B cell (primary cell): ENCODE data around the gene LELP1. TPM values are rescaled to one million over a fixed set of nuclear protein-coding genes. Genes with fewer than 3 reads are reported as not detected.

ENCODE experiments used
- ATAC-seq: fragments of 200-7000 bp; cut with Tn5 transposase; one replicate; pipeline ENCODE4 v1.10.0; 2021; ENCODE audit warnings: low read depth, mild to moderate bottlenecking, moderate number of reproducible peaks, moderate library complexity
- CTCF ChIA-PET: fragments of 350-600 bp; sonication (Branson Sonifier 250); formaldehyde crosslinking; loops from one replicate; lab custom pipeline; 2021; ENCODE audit warnings: antibody characterized with exemption, inconsistent platforms; lab: Charles Lee
- POLR2A ChIA-PET: fragments of 350-600 bp; sonication (Branson Sonifier 250); formaldehyde crosslinking; loops from one replicate; lab custom pipeline; 2021; ENCODE audit warnings: antibody characterized with exemption; lab: Charles Lee
- DNase-seq: peaks from one replicate; pipeline ENCODE4 v3.0.0; 2013
- H2AFZ ChIP-seq: 2 replicates; pipeline ENCODE4 v1.6.1; 2012; ENCODE audit warnings: mild to moderate bottlenecking, low read depth, low read length; ENCODE audit not compliant: insufficient read depth, poor library complexity, severe bottlenecking
- H3K27ac ChIP-seq, 2 donors: 1 replicate in 1 of 2; 2 replicates in 1 of 2; pipeline ENCODE4 v1.5.1; 2012 to 2013; ENCODE audit warnings: low read length in 2 of 2, mild to moderate bottlenecking in 2 of 2, moderate library complexity in 1 of 2
- H3K27me3 ChIP-seq, 4 experiments: fragments of 200-600 bp in 1 of 4; sonication (generic) in 1 of 4; replicated peaks in 1 of 4; 1 replicate in 2 of 4; 2 replicates in 2 of 4; pipeline versions ENCODE4 v1.6.1 to v1.7.0; 2013 to 2016; ENCODE audit warnings: low read length in 3 of 4, mild to moderate bottlenecking in 2 of 4, mixed read lengths in 1 of 4, moderate library complexity in 1 of 4; ENCODE audit not compliant: insufficient read depth in 4 of 4, control insufficient read depth in 3 of 4; ENCODE audit errors: control extremely low read depth in 1 of 4
- H3K36me3 ChIP-seq, 2 experiments: replicated peaks in 1 of 2; 1 replicate in 1 of 2; 2 replicates in 1 of 2; pipeline versions ENCODE4 v1.6.1 to v1.7.1; 2013; ENCODE audit warnings: low read length in 1 of 2; ENCODE audit not compliant: insufficient read depth in 2 of 2, control insufficient read depth in 1 of 2; ENCODE audit errors: control extremely low read depth in 1 of 2, extremely low read depth in 1 of 2
- H3K4me1 ChIP-seq, 2 donors: fragments of 200-600 bp in 1 of 2; sonication (generic) in 1 of 2; 1 replicate in 1 of 2; 2 replicates in 1 of 2; pipeline versions ENCODE4 v1.5.1 to v1.6.1; 2013 to 2017; ENCODE audit warnings: low read length in 2 of 2; ENCODE audit not compliant: control insufficient read depth in 2 of 2, insufficient read depth in 2 of 2
- H3K4me2 ChIP-seq: replicated peaks from 2 replicates; pipeline ENCODE3; 2012; ENCODE audit warnings: mild to moderate bottlenecking, low read depth, low read length; ENCODE audit not compliant: poor library complexity, severe bottlenecking
- H3K4me3 ChIP-seq, 5 experiments: fragments of 200-600 bp in 1 of 5; sonication (generic) in 1 of 5; 1 replicate in 3 of 5; 2 replicates in 2 of 5; pipeline versions ENCODE4 v1.5.1 to v1.7.0; 2011 to 2016; ENCODE audit warnings: low read length in 4 of 5, mild to moderate bottlenecking in 4 of 5, low read depth in 2 of 5, control low read depth in 1 of 5, moderate library complexity in 1 of 5; ENCODE audit not compliant: insufficient read depth in 1 of 5; ENCODE audit errors: control extremely low read depth in 1 of 5, extremely low read depth in 1 of 5
- H3K79me2 ChIP-seq: fragments of 200-600 bp; sonication (generic); one replicate; pipeline ENCODE4 v1.6.0; 2016; ENCODE audit warnings: low read length; ENCODE audit not compliant: control insufficient read depth, insufficient read depth
- H3K9ac ChIP-seq: fragments of 200-600 bp; sonication (generic); 2 replicates; pipeline ENCODE4 v1.6.1; 2017; ENCODE audit warnings: mild to moderate bottlenecking, low read length, moderate library complexity
- H3K9me3 ChIP-seq, 3 donors: one replicate each; pipeline versions ENCODE4 v1.6.1 to v1.7.1; 2013; ENCODE audit warnings: low read length in 2 of 3; ENCODE audit not compliant: control insufficient read depth in 2 of 3, insufficient read depth in 1 of 3; ENCODE audit errors: control extremely low read depth in 1 of 3
- H4K20me1 ChIP-seq: 2 replicates; pipeline ENCODE4 v1.6.0; 2012; ENCODE audit warnings: mild to moderate bottlenecking, low read length; ENCODE audit not compliant: insufficient read depth, control insufficient read depth, poor library complexity, severe bottlenecking
- H3K27ac Mint-ChIP-seq: one replicate; pipeline ENCODE4 v1.8.0; 2021; ENCODE audit warnings: mixed read lengths
- H3K27me3 Mint-ChIP-seq: one replicate; pipeline ENCODE4 v1.8.0; 2021; ENCODE audit warnings: mixed read lengths
- H3K4me1 Mint-ChIP-seq: one replicate; pipeline ENCODE4 v1.8.0; 2021; ENCODE audit warnings: mixed read lengths
- H3K4me3 Mint-ChIP-seq: one replicate; pipeline ENCODE4 v1.8.0; 2021; ENCODE audit warnings: mixed read lengths
- H3K9me3 Mint-ChIP-seq: one replicate; pipeline ENCODE4 v1.8.0; 2022; ENCODE audit warnings: mixed read lengths; ENCODE audit not compliant: insufficient read depth
- CTCF ChIP-seq: fragments of 200-600 bp; IDR thresholded peaks from one replicate; pipeline ENCODE4 v1.8.0; 2022; ENCODE audit warnings: antibody characterized with exemption, mild to moderate bottlenecking
- EZH2 ChIP-seq: IDR thresholded peaks from 2 replicates; pipeline ENCODE4 v1.6.1; 2012; ENCODE audit warnings: borderline replicate concordance, low read depth, mild to moderate bottlenecking, moderate library complexity, low read length; ENCODE audit not compliant: insufficient read depth, poor library complexity, severe bottlenecking
- WGBS: methylation state at CpG from one replicate; pipeline ENCODE4 v1.1.5; 2013; ENCODE audit warnings: missing lambda C conversion rate; ENCODE audit not compliant: insufficient coverage; 5-methylcytosine and 5-hydroxymethylcytosine counted together
- intact Hi-C: fragments of 100-400 bp; cut with micrococcal nuclease; formaldehyde crosslinking; loops from one replicate; pipeline ENCODE4 v1.10.0; 2022
- polyA plus RNA-seq: library from polyadenylated mRNA; depleted of rRNA; stranded (reverse); fragments of >200 nt; gene quantifications from 2 replicates; pipeline ENCODE4 v1.2.3, GENCODE V29; 2012
- total RNA-seq, 2 donors: library from RNA; stranded (reverse); fragments of 120-200 nt in 1 of 2; gene quantifications; 1 replicate in 1 of 2; 2 replicates in 1 of 2; pipeline versions ENCODE4 v1.2.3 to v1.2.4, GENCODE V29; 2013 to 2022

The LELP1 gene
- total and polyA plus RNA-seq, 2 donors (not counting 1 experiment from before 2014, with no cell fraction given), result not detected

GRCh38 chr1:153246825-153247224, 43.6 kb downstream of the LELP1 start:
- Histone ChIP-seq H3K4me2 (no peak overlapping the region), H4K20me1 (no peaks in the 10 kb centered on the region), H3K9me3 (peaks cover 0 to 5% (median 0%) of the 10 kb centered on the region in 3 donors), H3K9ac (no peak overlapping the region), H3K27me3 (peaks cover 0 to 20% (median 11%) of the 10 kb centered on the region in 4 experiments), H3K27ac (no peak overlapping the region), H3K79me2 (no peaks in the 10 kb centered on the region), H3K4me3 (no peak overlapping the region), H2AFZ (no peak overlapping the region), H3K4me1 (no peaks in the 10 kb centered on the region), H3K36me3 (no peaks in the 10 kb centered on the region)
- ATAC-seq (no peak), DNase-seq (no peak)
- Mint-ChIP-seq H3K4me1 (no peaks in the 10 kb centered on the region), H3K27me3 (peaks cover 45% of the 10 kb centered on the region), H3K9me3 (no peaks in the 10 kb centered on the region), H3K27ac (no peak overlapping the region), H3K4me3 (no peak overlapping the region)
- ChIA-PET CTCF (interaction anchor here (1.2 kb wide), 1 partner anchor 9 kb away, joined by 3 read pairs; no protein-coding TSS in a partner anchor), POLR2A (no interaction called here)
- WGBS, result 100% methylated on average over 1 of the region's 2 CpGs
- intact Hi-C loops, result no loop called here
- TF ChIP-seq EZH2, result no peak
- no peak for TF ChIP-seq CTCF

GRCh38 chr1:153248176-153248879, 45.1 kb downstream of the LELP1 start:
- CTCF ChIA-PET, result interaction anchor here (1.1 kb wide), 1 partner anchor 9 kb away, joined by 3 read pairs; no protein-coding TSS in a partner anchor

More at GRCh38 chr1:153248176-153248879, 45.1 kb downstream of the LELP1 start:
- H3K4me2 ChIP-seq, result no peak overlapping the region
- H3K9ac ChIP-seq, result no peak overlapping the region
- no peaks in the 10 kb centered on the region for H3K36me3 ChIP-seq
- H3K79me2 ChIP-seq, result no peaks in the 10 kb centered on the region
- H3K9me3 Mint-ChIP-seq, result no peaks in the 10 kb centered on the region
- H2AFZ ChIP-seq, result no peak overlapping the region
- peaks cover 0 to 5% (median 0%) of the 10 kb centered on the region in 3 donors for H3K9me3 ChIP-seq
- H3K27ac ChIP-seq, result no peak overlapping the region
- peaks cover 0 to 20% (median 14%) of the 10 kb centered on the region in 4 experiments for H3K27me3 ChIP-seq
- H3K4me3 Mint-ChIP-seq, result no peak overlapping the region
- H3K4me1 Mint-ChIP-seq, result no peaks in the 10 kb centered on the region
- H3K27me3 Mint-ChIP-seq, result peaks cover 48% of the 10 kb centered on the region
- intact Hi-C loops, result no loop called here
- ATAC-seq, result no peak
- H3K4me1 ChIP-seq, result no peaks in the 10 kb centered on the region
- DNase-seq, result no peak
- WGBS, result 100% methylated on average over 2 of the region's 5 CpGs
- TF ChIP-seq EZH2, result no peak
- TF ChIP-seq CTCF, result no peak
- no peak overlapping the region for H3K4me3 ChIP-seq
- no peaks in the 10 kb centered on the region for H4K20me1 ChIP-seq
- POLR2A ChIA-PET, result no interaction called here
- no peak overlapping the region for H3K27ac Mint-ChIP-seq
